Panc1 (cell line): ENCODE data around the gene MPND. TPM values are rescaled to one million over a fixed set of nuclear protein-coding genes. Genes with fewer than 3 reads are reported as not detected.

Experiments used
- ATAC-seq: fragments of 200-7000 bp; cut with Tn5 transposase; 2 replicates; pipeline ENCODE4 v1.9.1; 2020; ENCODE audit warnings: mild to moderate bottlenecking, moderate library complexity
- BruUV-seq: library from RNA; stranded (reverse); fragments of 400-500 nt; replicated peaks from 2 replicates; lab custom pipeline; 2021; lab: Mats Ljungman, UMichigan
- CTCF ChIA-PET: fragments of 300-600 bp; sonication (Branson Sonifier 250); formaldehyde crosslinking; loops from one replicate; lab custom pipeline; 2022; ENCODE audit warnings: antibody characterized with exemption; lab: Charles Lee
- POLR2A ChIA-PET: fragments of 300-600 bp; sonication (Branson Sonifier 250); formaldehyde crosslinking; loops from one replicate; lab custom pipeline; 2022; ENCODE audit warnings: antibody characterized with exemption; lab: Charles Lee
- DNase-seq: peaks from one replicate; pipeline ENCODE4 v3.0.0-alpha.2; 2010; ENCODE audit warnings: low read depth, low spot score
- H3K27ac ChIP-seq: 2 replicates; pipeline ENCODE4 v1.5.1; 2011; ENCODE audit warnings: mild to moderate bottlenecking, low read length, inconsistent platforms
- H3K27me3 ChIP-seq: fragments of 200-500 bp; sonication (Bioruptor generic); 2 replicates; pipeline ENCODE4 v1.6.0; 2014; ENCODE audit warnings: low read length, inconsistent platforms; ENCODE audit not compliant: control insufficient read depth, insufficient read depth
- H3K36me3 ChIP-seq: fragments of 200-500 bp; sonication (Bioruptor generic); 2 replicates; pipeline ENCODE4 v1.5.1; 2014; ENCODE audit warnings: inconsistent platforms, mild to moderate bottlenecking, low read length, moderate library complexity; ENCODE audit not compliant: control insufficient read depth, insufficient read depth
- H3K4me1 ChIP-seq: 2 replicates; pipeline ENCODE4 v1.5.1; 2011; ENCODE audit warnings: inconsistent platforms, mild to moderate bottlenecking, low read length, moderate library complexity; ENCODE audit not compliant: control insufficient read depth, insufficient read depth
- H3K4me3 ChIP-seq, 2 experiments: 2 replicates each; pipeline ENCODE4 v1.5.1; 2011 to 2012; ENCODE audit warnings: low read depth in 2 of 2, low read length in 2 of 2, mild to moderate bottlenecking in 2 of 2, inconsistent platforms in 1 of 2, moderate library complexity in 1 of 2
- H3K9me3 ChIP-seq: fragments of 200-500 bp; sonication (Bioruptor generic); 2 replicates; pipeline ENCODE4 v1.5.1; 2014; ENCODE audit warnings: low read depth, mild to moderate bottlenecking, inconsistent platforms, low read length, moderate library complexity; ENCODE audit not compliant: control insufficient read depth, insufficient read depth
- CTCF ChIP-seq: fragments of 450-650 bp; IDR thresholded peaks from 2 replicates; pipeline ENCODE4 v1.5.1; 2017; ENCODE audit warnings: mild to moderate bottlenecking
- POLR2AphosphoS5 ChIP-seq: IDR thresholded peaks from 2 replicates; pipeline ENCODE4 v1.6.1; 2012; ENCODE audit warnings: mild to moderate bottlenecking, low read depth, low read length, moderate library complexity
- SIN3A ChIP-seq: IDR thresholded peaks from 2 replicates; pipeline ENCODE4 v1.6.1; 2012; ENCODE audit warnings: low read depth, mild to moderate bottlenecking, low read length, moderate library complexity, borderline replicate concordance; ENCODE audit not compliant: insufficient read depth
- TCF7L2 ChIP-seq: IDR thresholded peaks from 2 replicates; pipeline ENCODE4 v1.6.1; 2011; ENCODE audit warnings: mild to moderate bottlenecking, low read depth, low read length, inconsistent platforms
- in situ Hi-C: cut with HindIII; loops from 2 replicates; pipeline ENCODE4 v1.10.0; 2016; ENCODE audit warnings: low sequenced_read_pairs, low pct_unique_long_range_greater_than_20kb
- intact Hi-C: fragments of 100-400 bp; cut with micrococcal nuclease; formaldehyde crosslinking; loops from one replicate; pipeline ENCODE4 v1.10.0; 2022; ENCODE audit not compliant: unreplicated experiment
- total RNA-seq: library from RNA; stranded (reverse); gene quantifications from one replicate; pipeline ENCODE4 v1.2.1, GENCODE V29; 2021; ENCODE audit not compliant: unreplicated experiment
- TF ChIP-seq, protein P1 (sequence below), 2 experiments: IDR thresholded peaks; 2 replicates each; pipeline ENCODE4 v1.6.1; 2011 to 2012; ENCODE audit warnings: low read depth in 2 of 2, control low read depth in 1 of 2, low read length in 1 of 2, mild to moderate bottlenecking in 1 of 2, moderate library complexity in 1 of 2; ENCODE audit not compliant: insufficient read depth in 1 of 2

The MPND gene
- total RNA-seq, 1 experiment from 2014 or later, result 22.9 TPM

- POLR2A ChIA-PET, result no interaction called here
- Histone ChIP-seq H3K4me3 (no peak overlapping the region), H3K27ac (peak overlapping the region; percentile 44), H3K36me3 (no peaks in the 10 kb centered on the region), H3K4me1 (peaks cover 46% of the 10 kb centered on the region), H3K27me3 (no peaks in the 10 kb centered on the region), H3K9me3 (no peaks in the 10 kb centered on the region)
- ATAC-seq (no peak), DNase-seq (no peak)
- TF ChIP-seq POLR2AphosphoS5, result no peak
- TF ChIP-seq TCF7L2, result no peak
- TF ChIP-seq SIN3A, result no peak
- TF ChIP-seq CTCF, result no peak
- TF ChIP-seq, protein P1, sequence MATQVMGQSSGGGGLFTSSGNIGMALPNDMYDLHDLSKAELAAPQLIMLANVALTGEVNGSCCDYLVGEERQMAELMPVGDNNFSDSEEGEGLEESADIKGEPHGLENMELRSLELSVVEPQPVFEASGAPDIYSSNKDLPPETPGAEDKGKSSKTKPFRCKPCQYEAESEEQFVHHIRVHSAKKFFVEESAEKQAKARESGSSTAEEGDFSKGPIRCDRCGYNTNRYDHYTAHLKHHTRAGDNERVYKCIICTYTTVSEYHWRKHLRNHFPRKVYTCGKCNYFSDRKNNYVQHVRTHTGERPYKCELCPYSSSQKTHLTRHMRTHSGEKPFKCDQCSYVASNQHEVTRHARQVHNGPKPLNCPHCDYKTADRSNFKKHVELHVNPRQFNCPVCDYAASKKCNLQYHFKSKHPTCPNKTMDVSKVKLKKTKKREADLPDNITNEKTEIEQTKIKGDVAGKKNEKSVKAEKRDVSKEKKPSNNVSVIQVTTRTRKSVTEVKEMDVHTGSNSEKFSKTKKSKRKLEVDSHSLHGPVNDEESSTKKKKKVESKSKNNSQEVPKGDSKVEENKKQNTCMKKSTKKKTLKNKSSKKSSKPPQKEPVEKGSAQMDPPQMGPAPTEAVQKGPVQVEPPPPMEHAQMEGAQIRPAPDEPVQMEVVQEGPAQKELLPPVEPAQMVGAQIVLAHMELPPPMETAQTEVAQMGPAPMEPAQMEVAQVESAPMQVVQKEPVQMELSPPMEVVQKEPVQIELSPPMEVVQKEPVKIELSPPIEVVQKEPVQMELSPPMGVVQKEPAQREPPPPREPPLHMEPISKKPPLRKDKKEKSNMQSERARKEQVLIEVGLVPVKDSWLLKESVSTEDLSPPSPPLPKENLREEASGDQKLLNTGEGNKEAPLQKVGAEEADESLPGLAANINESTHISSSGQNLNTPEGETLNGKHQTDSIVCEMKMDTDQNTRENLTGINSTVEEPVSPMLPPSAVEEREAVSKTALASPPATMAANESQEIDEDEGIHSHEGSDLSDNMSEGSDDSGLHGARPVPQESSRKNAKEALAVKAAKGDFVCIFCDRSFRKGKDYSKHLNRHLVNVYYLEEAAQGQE (IDR thresholded peaks at IDR 0.05; ENCODE audit: insufficient read depth in 1 of 2, low read depth in 2 of 2, low read length in 1 of 2), result no peak
- no TSS peak for BruUV-seq
- in situ Hi-C loops (no loop called here), intact Hi-C loops (loop anchor here (5.0 kb wide), 1 partner anchor 35 kb away; the partner anchor contains the start of genes CHAF1A and SH3GL1)
- CTCF ChIA-PET, result no interaction called here
These were observed 24.4 kb downstream of the MPND start for GRCh38 chr19:4367781-4368127.

GRCh38 chr19:4368128-4368820 is 24.9 kb downstream of the MPND start:
- POLR2A ChIA-PET, result interaction anchor here (0.7 kb wide), 1 partner anchor 9 kb away, joined by 4 read pairs; no protein-coding TSS in a partner anchor

More at GRCh38 chr19:4368128-4368820, 24.9 kb downstream of the MPND start:
- no peak for DNase-seq
- Histone ChIP-seq H3K4me3 (no peak overlapping the region), H3K9me3 (no peaks in the 10 kb centered on the region), H3K27ac (peak overlapping the region; percentile 44), H3K36me3 (no peaks in the 10 kb centered on the region), H3K27me3 (no peaks in the 10 kb centered on the region), H3K4me1 (peaks cover 51% of the 10 kb centered on the region)
- in situ Hi-C loops, result no loop called here
- TF ChIP-seq CTCF, result no peak
- no peak for TF ChIP-seq SIN3A
- no peak for TF ChIP-seq POLR2AphosphoS5
- TF ChIP-seq, protein P1 (IDR thresholded peaks at IDR 0.05; ENCODE audit: insufficient read depth in 1 of 2, low read depth in 2 of 2, low read length in 1 of 2), result no peak
- TF ChIP-seq TCF7L2, result no peak
- intact Hi-C loops, result loop anchor here (5.0 kb wide), 1 partner anchor 34 kb away; the partner anchor contains the start of genes CHAF1A and SH3GL1
- no TSS peak for BruUV-seq
- ATAC-seq, result no peak
- CTCF ChIA-PET, result no interaction called here
